Ectodermal cell (in vitro differentiated cells): ENCODE data around the gene ERCC4.
"Not testable (repeated sequence)": the region's sequence is repeated elsewhere in the genome, so short reads cannot be mapped to it uniquely, and the experiment has no call there.

Source experiments
- H3K27ac ChIP-seq: 2 replicates; pipeline ENCODE4 v1.7.0; 2013; ENCODE audit warnings: mild to moderate bottlenecking, low read depth, low read length; ENCODE audit not compliant: insufficient read depth, poor library complexity, severe bottlenecking
- H3K27me3 ChIP-seq: 2 replicates; pipeline ENCODE4 v1.7.0; 2013; ENCODE audit warnings: mild to moderate bottlenecking, low read length; ENCODE audit not compliant: insufficient read depth, control insufficient read depth, poor library complexity, severe bottlenecking
- H3K36me3 ChIP-seq: one replicate; pipeline ENCODE4 v1.7.0; 2013; ENCODE audit warnings: low read length; ENCODE audit not compliant: control insufficient read depth, insufficient read depth
- H3K4me1 ChIP-seq: one replicate; pipeline ENCODE4 v1.7.0; 2013; ENCODE audit warnings: low read length; ENCODE audit not compliant: control insufficient read depth, insufficient read depth
- H3K4me3 ChIP-seq: 2 replicates; pipeline ENCODE4 v1.7.0; 2013; ENCODE audit warnings: low read depth, low read length, control low read depth; ENCODE audit not compliant: insufficient read depth
- H3K9me3 ChIP-seq: 2 replicates; pipeline ENCODE4 v1.7.0; 2013; ENCODE audit warnings: mild to moderate bottlenecking, low read length, moderate library complexity; ENCODE audit not compliant: control insufficient read depth
- WGBS, 2 experiments: methylation state at CpG; one replicate each; pipeline ENCODE4 v1.1.7; 2013; ENCODE audit warnings: missing lambda C conversion rate in 2 of 2; 5-methylcytosine and 5-hydroxymethylcytosine counted together

The ERCC4 gene

GRCh38 chr16:13896543-13897182 is 23.3 kb upstream of the ERCC4 start:
- H3K4me1 ChIP-seq: no peaks in the 10 kb centered on the region
- no peak overlapping the region for H3K4me3 ChIP-seq
- no peaks in the 10 kb centered on the region for H3K9me3 ChIP-seq
- no peaks in the 10 kb centered on the region for H3K27me3 ChIP-seq
- 87 to 88% methylated on average over 4 of the region's 4 CpGs for WGBS, 2 experiments
- no peaks in the 10 kb centered on the region for H3K36me3 ChIP-seq
- no peak overlapping the region for H3K27ac ChIP-seq

GRCh38 chr16:13897806-13898205 is 22.1 kb upstream of the ERCC4 start:
- WGBS, 2 experiments: 91 to 98% methylated on average over 2 of the region's 2 CpGs
- H3K4me3 ChIP-seq: no peak overlapping the region
- H3K9me3 ChIP-seq: no peaks in the 10 kb centered on the region
- no peaks in the 10 kb centered on the region for H3K27me3 ChIP-seq
- H3K36me3 ChIP-seq: no peaks in the 10 kb centered on the region
- H3K4me1 ChIP-seq: no peaks in the 10 kb centered on the region
- no peak overlapping the region for H3K27ac ChIP-seq

DNA sequence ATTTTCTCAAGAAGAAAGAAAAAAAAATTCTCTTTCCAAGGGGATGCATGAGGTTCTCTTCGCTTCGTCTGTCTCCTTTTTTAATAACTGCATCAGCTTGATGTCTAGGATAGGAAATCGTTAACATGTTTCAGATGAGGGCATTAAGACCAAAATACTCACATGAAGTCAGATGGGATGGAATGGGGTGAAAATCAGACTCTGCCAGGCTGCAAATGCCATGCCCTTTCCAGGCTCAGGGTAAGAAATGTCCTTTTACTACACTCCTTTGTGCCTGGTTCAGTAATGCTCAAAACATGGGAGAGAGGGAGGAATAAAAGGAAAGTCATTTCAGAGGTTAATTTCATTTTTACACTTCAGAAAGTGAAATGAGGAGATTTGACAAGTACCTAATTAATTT is 21.7 kb upstream of the ERCC4 start:
- no peaks in the 10 kb centered on the region for H3K36me3 ChIP-seq
- WGBS, 2 experiments: 92 to 100% methylated on average over 3 of the region's 3 CpGs
- no peaks in the 10 kb centered on the region for H3K4me1 ChIP-seq
- H3K27ac ChIP-seq: no peak overlapping the region
- no peaks in the 10 kb centered on the region for H3K27me3 ChIP-seq
- H3K4me3 ChIP-seq: no peak overlapping the region
- no peaks in the 10 kb centered on the region for H3K9me3 ChIP-seq

DNA sequence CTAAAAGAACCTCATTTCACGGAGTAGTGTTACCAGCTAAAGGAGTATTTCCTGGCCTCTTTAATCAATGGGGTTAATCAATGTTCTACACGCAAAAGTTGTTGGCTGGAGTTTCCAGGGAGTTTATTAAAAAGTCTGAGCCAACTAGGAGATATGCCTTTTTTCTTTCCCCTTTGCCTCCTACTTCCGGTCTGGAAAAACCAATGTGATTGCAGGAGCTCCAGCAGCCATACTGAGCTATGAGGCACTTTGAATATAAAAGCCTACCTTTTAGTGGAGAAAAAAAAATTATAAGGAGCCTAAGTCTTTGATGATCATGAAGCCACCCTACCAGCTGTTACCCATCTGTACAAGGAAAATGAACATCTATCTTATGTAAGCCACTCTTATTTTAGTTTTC is 17.9 kb upstream of the ERCC4 start:
- H3K27me3 ChIP-seq: no peaks in the 10 kb centered on the region
- no peak overlapping the region for H3K4me3 ChIP-seq
- no peaks in the 10 kb centered on the region for H3K4me1 ChIP-seq
- 84 to 94% methylated on average over 3 of the region's 3 CpGs for WGBS, 2 experiments
- no peak overlapping the region for H3K27ac ChIP-seq
- H3K36me3 ChIP-seq: no peaks in the 10 kb centered on the region
- no peaks in the 10 kb centered on the region for H3K9me3 ChIP-seq

DNA sequence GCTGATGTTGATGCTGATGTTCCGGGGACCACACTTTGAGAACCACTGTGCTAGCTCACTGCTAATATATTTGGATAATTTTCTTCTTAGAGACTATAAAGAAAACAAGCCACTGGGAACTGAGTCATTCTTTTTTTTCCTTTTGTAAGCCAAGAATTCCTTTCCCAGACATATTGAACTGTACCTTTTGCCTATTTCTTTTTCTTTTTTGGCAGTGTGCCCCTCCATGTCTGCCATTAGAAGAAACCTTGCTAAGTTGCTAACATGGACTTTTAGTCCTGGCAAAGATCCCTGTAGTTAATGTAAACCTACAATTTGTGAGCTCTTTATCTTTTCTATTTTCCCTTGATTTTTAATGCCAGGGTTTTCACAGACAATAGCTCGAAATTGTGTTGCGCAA is 17.3 kb upstream of the ERCC4 start:
- 92 to 100% methylated on average over 2 to 3 of the region's 3 CpGs for WGBS, 2 experiments
- Histone ChIP-seq H3K27ac (no peak overlapping the region), H3K36me3 (no peaks in the 10 kb centered on the region), H3K9me3 (no peaks in the 10 kb centered on the region), H3K4me1 (no peaks in the 10 kb centered on the region), H3K27me3 (no peaks in the 10 kb centered on the region), H3K4me3 (no peak overlapping the region)

- Histone ChIP-seq H3K4me3 (no peak overlapping the region), H3K4me1 (no peaks in the 10 kb centered on the region), H3K27me3 (no peaks in the 10 kb centered on the region), H3K27ac (no peak overlapping the region), H3K9me3 (no peaks in the 10 kb centered on the region), H3K36me3 (no peaks in the 10 kb centered on the region)
- WGBS, 2 experiments: 71 to 100% methylated on average over 1 of the region's 1 CpG
Measured at GRCh38 chr16:13904179-13904691, 15.7 kb upstream of the ERCC4 start.

DNA sequence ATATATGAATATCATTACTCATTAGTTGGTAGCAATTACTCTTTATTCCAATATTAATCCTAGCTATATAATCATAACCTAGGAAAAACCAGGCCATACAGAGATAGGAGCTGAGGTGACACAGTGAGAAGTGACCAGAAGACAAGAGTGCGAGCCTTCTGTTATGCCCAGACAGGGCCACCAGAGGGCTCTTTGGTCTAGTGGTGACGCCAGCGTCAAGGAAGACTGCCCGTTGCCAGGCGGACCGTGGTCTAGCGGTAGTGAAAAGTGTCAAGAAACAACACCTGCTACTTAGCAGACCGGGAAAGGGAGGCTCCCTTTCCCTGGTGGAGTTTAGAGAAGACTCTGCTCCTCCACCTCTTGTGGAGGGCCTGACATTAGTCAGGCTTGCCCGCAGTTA is 15.1 kb upstream of the ERCC4 start:
- H3K27ac ChIP-seq, H3K4me3 ChIP-seq, H3K36me3 ChIP-seq, H3K9me3 ChIP-seq, H3K27me3 ChIP-seq, H3K4me1 ChIP-seq: not testable (repeated sequence)
- 52 to 53% methylated on average over 8 to 9 of the region's 9 CpGs for WGBS, 2 experiments

- Histone ChIP-seq H3K27me3 (no peaks in the 10 kb centered on the region), H3K4me1 (no peaks in the 10 kb centered on the region), H3K4me3 (no peak overlapping the region), H3K36me3 (no peaks in the 10 kb centered on the region), H3K27ac (no peak overlapping the region), H3K9me3 (no peaks in the 10 kb centered on the region)
- WGBS, 2 experiments: 89 to 91% methylated on average over 10 of the region's 10 CpGs
Measured at GRCh38 chr16:13906168-13907089, 13.5 kb upstream of the ERCC4 start.

DNA sequence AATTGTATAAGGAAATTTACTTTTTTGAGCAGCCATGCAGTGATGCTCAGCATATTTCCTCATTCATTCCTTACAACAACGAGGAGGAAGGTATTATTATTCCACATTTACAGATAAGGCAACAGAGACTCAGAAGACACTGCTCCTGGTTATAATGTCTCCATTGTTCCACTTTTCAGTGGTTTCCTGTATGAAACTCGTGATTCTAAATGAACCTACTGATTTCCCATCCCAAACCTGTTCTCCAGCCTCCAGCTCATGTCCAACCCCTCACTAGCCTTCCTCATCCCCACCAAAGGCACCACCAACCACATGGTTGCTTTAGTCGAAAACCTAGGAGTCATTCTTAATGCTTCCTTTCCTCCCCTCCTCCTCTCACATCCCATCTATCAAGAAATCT is 12.5 kb upstream of the ERCC4 start:
- Histone ChIP-seq H3K27me3 (no peaks in the 10 kb centered on the region), H3K27ac (no peak overlapping the region), H3K36me3 (no peaks in the 10 kb centered on the region), H3K4me1 (no peaks in the 10 kb centered on the region), H3K9me3 (peaks cover 4% of the 10 kb centered on the region), H3K4me3 (no peak overlapping the region)
- WGBS, 2 experiments: 82 to 83% methylated on average over 3 of the region's 3 CpGs

DNA sequence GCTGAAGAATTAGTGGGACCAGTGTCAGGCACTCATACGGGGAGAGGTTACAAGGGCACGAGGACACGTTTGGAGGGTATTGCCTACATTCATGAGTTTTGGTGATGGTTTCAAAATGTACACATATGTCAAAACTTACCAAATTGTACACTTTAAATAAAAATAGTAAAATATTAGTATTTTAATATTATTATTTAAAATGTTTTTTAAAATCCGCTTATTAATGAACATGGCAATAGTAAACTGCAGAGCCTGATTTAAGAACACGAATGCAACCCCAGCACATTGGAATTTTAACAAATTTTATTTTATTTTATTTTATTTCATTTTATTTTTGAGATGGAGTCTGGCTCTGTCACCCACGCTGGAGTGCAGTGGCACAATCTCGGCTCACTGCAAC is 10.9 kb upstream of the ERCC4 start:
- 87 to 92% methylated on average over 5 to 7 of the region's 7 CpGs for WGBS, 2 experiments
- Histone ChIP-seq H3K27ac (no peak overlapping the region), H3K9me3 (peaks cover 4% of the 10 kb centered on the region), H3K27me3 (no peaks in the 10 kb centered on the region), H3K4me3 (no peak overlapping the region), H3K36me3 (no peaks in the 10 kb centered on the region), H3K4me1 (no peaks in the 10 kb centered on the region)
